ENCODE measurements around the gene GPR143. TPM values are rescaled to one million over a fixed set of nuclear protein-coding genes. Genes with fewer than 3 reads are reported as not detected.

GPR143 gene
- total and polyA plus RNA-seq, 12 donors, result 0.27 to 2.2 (median 1.3) TPM

GRCh38 chrX:9682861-9683260 lies 82.8 kb downstream of the GPR143 start:
- TF ChIP-seq, protein P1, sequence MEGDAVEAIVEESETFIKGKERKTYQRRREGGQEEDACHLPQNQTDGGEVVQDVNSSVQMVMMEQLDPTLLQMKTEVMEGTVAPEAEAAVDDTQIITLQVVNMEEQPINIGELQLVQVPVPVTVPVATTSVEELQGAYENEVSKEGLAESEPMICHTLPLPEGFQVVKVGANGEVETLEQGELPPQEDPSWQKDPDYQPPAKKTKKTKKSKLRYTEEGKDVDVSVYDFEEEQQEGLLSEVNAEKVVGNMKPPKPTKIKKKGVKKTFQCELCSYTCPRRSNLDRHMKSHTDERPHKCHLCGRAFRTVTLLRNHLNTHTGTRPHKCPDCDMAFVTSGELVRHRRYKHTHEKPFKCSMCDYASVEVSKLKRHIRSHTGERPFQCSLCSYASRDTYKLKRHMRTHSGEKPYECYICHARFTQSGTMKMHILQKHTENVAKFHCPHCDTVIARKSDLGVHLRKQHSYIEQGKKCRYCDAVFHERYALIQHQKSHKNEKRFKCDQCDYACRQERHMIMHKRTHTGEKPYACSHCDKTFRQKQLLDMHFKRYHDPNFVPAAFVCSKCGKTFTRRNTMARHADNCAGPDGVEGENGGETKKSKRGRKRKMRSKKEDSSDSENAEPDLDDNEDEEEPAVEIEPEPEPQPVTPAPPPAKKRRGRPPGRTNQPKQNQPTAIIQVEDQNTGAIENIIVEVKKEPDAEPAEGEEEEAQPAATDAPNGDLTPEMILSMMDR (IDR thresholded peaks at IDR 0.05), result no peak
- no peak for TF ChIP-seq POLR2A (IDR thresholded peaks at IDR 0.05)
- WGBS, 4 donors, result 79 to 100% (median 96%) methylated on average over 1 to 6 of the region's 6 CpGs
- Histone ChIP-seq H3K9me3 (replicated peaks in 1 of 3) (no peaks in the 10 kb centered on the region), H3K4me1 (replicated peaks in 1 of 2) (no peaks in the 10 kb centered on the region), H3K27me3 (no peaks in the 10 kb centered on the region), H3K4me3 (no peak overlapping the region), H3K36me3 (replicated peaks in 1 of 2) (no peaks in the 10 kb centered on the region), H3K27ac (no peak overlapping the region)
- intact Hi-C loops (cut with DNase I), result no loop called here
- no peak for DNase-seq

DNA sequence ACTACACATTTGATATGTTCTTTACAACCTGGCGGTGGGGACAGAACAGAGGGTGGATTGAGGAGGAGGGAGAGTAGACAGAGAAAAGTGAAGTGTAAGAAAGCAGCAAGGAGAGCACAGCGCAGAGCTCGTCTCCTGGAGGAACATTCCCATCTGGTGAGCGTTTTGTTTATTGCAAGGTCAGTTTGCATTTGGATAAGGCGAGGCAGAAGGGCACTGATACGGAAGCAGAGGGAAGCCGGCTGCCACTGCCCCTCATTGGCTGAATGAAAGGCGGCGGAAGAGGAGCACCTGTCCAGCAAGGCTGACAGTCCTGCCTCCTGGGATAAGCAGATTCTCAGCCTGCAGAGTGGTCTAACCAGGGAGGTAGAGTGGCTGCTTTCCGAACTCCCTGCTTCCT lies 83.2 kb downstream of the GPR143 start:
- Histone ChIP-seq H3K9me3 (replicated peaks in 1 of 3) (no peaks in the 10 kb centered on the region), H3K27ac (no peak overlapping the region), H3K27me3 (no peaks in the 10 kb centered on the region), H3K4me3 (no peak overlapping the region), H3K4me1 (replicated peaks in 1 of 2) (peaks cover 0 to 3% of the 10 kb centered on the region in 2 donors), H3K36me3 (replicated peaks in 1 of 2) (no peaks in the 10 kb centered on the region)
- TF ChIP-seq, protein P1 (IDR thresholded peaks at IDR 0.05), result peak in 2 of 6 experiments; percentile 10 to 30
- TF ChIP-seq POLR2A (IDR thresholded peaks at IDR 0.05), result no peak
- peak in 1 of 7 donors; percentile 1 for DNase-seq
- 53 to 80% (median 64%) methylated on average over 7 to 10 of the region's 10 CpGs for WGBS, 4 donors
- intact Hi-C loops (cut with DNase I), result no loop called here

DNA sequence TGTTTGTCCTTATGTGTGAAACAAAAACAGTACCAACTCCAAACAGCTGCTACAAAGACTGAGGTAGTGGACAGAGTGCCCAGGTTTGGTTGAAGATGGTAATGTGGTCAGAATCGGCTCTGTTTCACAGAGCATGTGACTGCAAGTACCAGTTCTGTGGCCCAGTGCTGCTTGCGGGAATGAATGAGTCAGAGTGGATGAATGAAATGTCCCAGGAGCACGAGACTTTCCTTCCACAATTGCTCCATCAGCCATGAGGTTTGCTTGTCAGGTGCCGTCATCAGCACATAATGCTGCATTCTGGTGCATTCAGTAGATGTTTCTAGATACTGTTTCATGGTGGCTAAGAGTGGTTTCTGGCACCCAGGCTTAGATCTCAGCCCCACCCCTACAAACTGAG lies 84.2 kb downstream of the GPR143 start:
- no peak for DNase-seq
- H3K4me3 ChIP-seq, result no peak overlapping the region
- no peaks in the 10 kb centered on the region for H3K36me3 ChIP-seq (replicated peaks in 1 of 2)
- no peak overlapping the region for H3K27ac ChIP-seq
- no peaks in the 10 kb centered on the region for H3K9me3 ChIP-seq (replicated peaks in 1 of 3)
- no peaks in the 10 kb centered on the region for H3K27me3 ChIP-seq
- intact Hi-C loops (cut with DNase I), result no loop called here
- 73 to 93% (median 82%) methylated on average over 4 of the region's 4 CpGs; no CpG with 5 or more reads in 1 of the 4 donors for WGBS, 4 donors
- TF ChIP-seq, protein P1 (IDR thresholded peaks at IDR 0.05), result no peak
- no peak for TF ChIP-seq POLR2A (IDR thresholded peaks at IDR 0.05)
- peaks cover 0 to 4% of the 10 kb centered on the region in 2 donors for H3K4me1 ChIP-seq (replicated peaks in 1 of 2)

DNA sequence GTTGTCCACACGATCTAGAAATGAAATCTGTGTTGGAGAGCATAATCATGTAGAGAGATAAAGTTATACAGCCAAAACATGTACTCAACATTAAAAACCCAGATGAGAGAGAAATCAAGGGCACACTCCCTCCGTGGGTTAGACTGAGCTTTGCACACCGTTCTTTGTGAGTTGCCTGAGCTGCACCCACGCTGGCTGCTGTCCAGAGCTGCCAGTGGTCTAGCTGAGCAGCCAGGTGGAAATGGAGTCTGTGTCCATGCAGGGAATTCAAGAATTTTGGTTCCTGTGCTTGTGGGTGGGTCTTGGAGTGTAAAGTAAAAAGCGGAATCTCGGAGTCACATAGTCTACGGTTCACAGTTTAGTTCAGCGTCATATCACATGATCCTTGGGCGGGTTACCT lies 84.6 kb downstream of the GPR143 start:
- Histone ChIP-seq H3K27ac (no peak overlapping the region), H3K4me3 (no peak overlapping the region), H3K4me1 (replicated peaks in 1 of 2) (peaks cover 0 to 4% of the 10 kb centered on the region in 2 donors), H3K36me3 (replicated peaks in 1 of 2) (no peaks in the 10 kb centered on the region), H3K27me3 (no peaks in the 10 kb centered on the region), H3K9me3 (replicated peaks in 1 of 3) (no peaks in the 10 kb centered on the region)
- intact Hi-C loops (cut with DNase I), result no loop called here
- DNase-seq, result no peak
- TF ChIP-seq, protein P1 (IDR thresholded peaks at IDR 0.05), result no peak
- no peak for TF ChIP-seq POLR2A (IDR thresholded peaks at IDR 0.05)
- WGBS, 4 donors, result 82 to 97% (median 92%) methylated on average over 9 of the region's 9 CpGs

All from adrenal gland (tissue), 12 donors.